H9 (cell line): ENCODE measurements around the gene ZNF426. TPM values are rescaled to one million over a fixed set of nuclear protein-coding genes. Genes with fewer than 3 reads are reported as not detected.

ENCODE experiments used
- DNase-seq: peaks from one replicate; pipeline ENCODE4 v3.0.0-alpha.2; 2017
- H2AFZ ChIP-seq: one replicate; pipeline ENCODE4 v1.6.1; 2013; ENCODE audit warnings: mild to moderate bottlenecking, low read length, control low read depth, moderate library complexity
- H2AK5ac ChIP-seq: 2 replicates; pipeline ENCODE4 v1.6.1; 2013; ENCODE audit warnings: low read length, control low read depth, mixed read lengths; ENCODE audit not compliant: insufficient read length
- H2BK120ac ChIP-seq: one replicate; pipeline ENCODE4 v1.6.1; 2013; ENCODE audit warnings: low read depth, mild to moderate bottlenecking, low read length, control low read depth, inconsistent platforms; ENCODE audit not compliant: poor library complexity, severe bottlenecking
- H2BK12ac ChIP-seq: 2 replicates; pipeline ENCODE4 v1.6.1; 2013; ENCODE audit warnings: low read length, control low read depth, mixed read lengths, low read depth; ENCODE audit not compliant: insufficient read length
- H2BK15ac ChIP-seq: 2 replicates; pipeline ENCODE4 v1.6.1; 2013; ENCODE audit warnings: low read depth, low read length, control low read depth
- H2BK20ac ChIP-seq: one replicate; pipeline ENCODE4 v1.6.1; 2013; ENCODE audit warnings: low read depth, mild to moderate bottlenecking, low read length, control low read depth, inconsistent platforms; ENCODE audit not compliant: poor library complexity, severe bottlenecking
- H2BK5ac ChIP-seq: 2 replicates; pipeline ENCODE4 v1.6.1; 2013; ENCODE audit warnings: low read length, control low read depth, mixed read lengths; ENCODE audit not compliant: insufficient read length
- H3K14ac ChIP-seq: 2 replicates; pipeline ENCODE4 v1.6.1; 2013; ENCODE audit warnings: low read length, control low read depth; ENCODE audit not compliant: insufficient read depth
- H3K18ac ChIP-seq: 2 replicates; pipeline ENCODE4 v1.6.1; 2013; ENCODE audit warnings: low read depth, mild to moderate bottlenecking, mixed read lengths, low read length, control low read depth; ENCODE audit not compliant: insufficient read length
- H3K23ac ChIP-seq: 2 replicates; pipeline ENCODE4 v1.6.1; 2013; ENCODE audit warnings: low read length, control low read depth, mixed read lengths, low read depth; ENCODE audit not compliant: insufficient read length
- H3K23me2 ChIP-seq: 2 replicates; pipeline ENCODE4 v1.6.1; 2013; ENCODE audit warnings: low read depth, mild to moderate bottlenecking, mixed read lengths, low read length, control low read depth; ENCODE audit not compliant: insufficient read length, poor library complexity, severe bottlenecking
- H3K27ac ChIP-seq: 2 replicates; pipeline ENCODE4 v1.5.1; 2013; ENCODE audit warnings: low read length, control low read depth, mixed read lengths, low read depth; ENCODE audit not compliant: insufficient read length
- H3K27me3 ChIP-seq: 2 replicates; pipeline ENCODE4 v1.6.1; 2013; ENCODE audit warnings: low read length, control low read depth, inconsistent platforms; ENCODE audit not compliant: insufficient read depth
- H3K4ac ChIP-seq: 2 replicates; pipeline ENCODE4 v1.6.1; 2013; ENCODE audit warnings: low read depth, mild to moderate bottlenecking, control low read depth, inconsistent platforms, low read length, moderate library complexity
- H3K4me1 ChIP-seq: 2 replicates; pipeline ENCODE4 v1.6.1; 2013; ENCODE audit warnings: low read length, control low read depth, inconsistent platforms; ENCODE audit not compliant: insufficient read depth
- H3K4me2 ChIP-seq: 2 replicates; pipeline ENCODE4 v1.6.1; 2013; ENCODE audit warnings: low read length, control low read depth, mixed read lengths; ENCODE audit not compliant: insufficient read length, insufficient read depth
- H3K56ac ChIP-seq: 2 replicates; pipeline ENCODE4 v1.6.1; 2013; ENCODE audit warnings: low read depth, mild to moderate bottlenecking, mixed read lengths, low read length, control low read depth; ENCODE audit not compliant: insufficient read length
- H3K79me1 ChIP-seq: 2 replicates; pipeline ENCODE4 v1.6.1; 2013; ENCODE audit warnings: low read depth, mild to moderate bottlenecking, moderate library complexity, low read length, control low read depth, inconsistent platforms; ENCODE audit not compliant: insufficient read depth, poor library complexity, severe bottlenecking
- H3K79me2 ChIP-seq: 2 replicates; pipeline ENCODE4 v1.6.1; 2013; ENCODE audit warnings: low read length, control low read depth, inconsistent platforms; ENCODE audit not compliant: insufficient read depth
- H3K9ac ChIP-seq: 2 replicates; pipeline ENCODE4 v1.6.1; 2013; ENCODE audit warnings: low read length, control low read depth, mixed read lengths; ENCODE audit not compliant: insufficient read length; ENCODE audit errors: extremely low read depth
- H3K9me3 ChIP-seq: one replicate; pipeline ENCODE4 v1.6.1; 2013; ENCODE audit warnings: low read depth, low read length, inconsistent platforms; ENCODE audit not compliant: control insufficient read depth
- H3T11ph ChIP-seq: one replicate; pipeline ENCODE4 v1.6.1; 2013; ENCODE audit warnings: mild to moderate bottlenecking, low read length, control low read depth, inconsistent platforms
- H4K20me1 ChIP-seq: one replicate; pipeline ENCODE4 v1.6.1; 2013; ENCODE audit not compliant: control insufficient read depth, insufficient read length, insufficient read depth
- H4K5ac ChIP-seq: 2 replicates; pipeline ENCODE4 v1.6.1; 2013; ENCODE audit warnings: low read depth, mild to moderate bottlenecking, mixed read lengths, low read length, control low read depth; ENCODE audit not compliant: insufficient read length
- H4K8ac ChIP-seq: replicated peaks from 2 replicates; pipeline ENCODE4 v1.6.1; 2013; ENCODE audit warnings: low read length, control low read depth, mixed read lengths, low read depth; ENCODE audit not compliant: insufficient read length
- H4K91ac ChIP-seq: 2 replicates; pipeline ENCODE4 v1.6.1; 2013; ENCODE audit warnings: low read depth, mild to moderate bottlenecking, moderate library complexity, mixed read lengths, low read length, control low read depth; ENCODE audit not compliant: insufficient read length
- H3K27ac Mint-ChIP-seq, 3 experiments: 2 replicates in 2 of 3; 3 replicates in 1 of 3; pipeline ENCODE4 v1.8.0; 2020 to 2021; ENCODE audit warnings: mixed read lengths in 3 of 3, mild to moderate bottlenecking in 1 of 3, moderate library complexity in 1 of 3
- H3K27me3 Mint-ChIP-seq: 2 replicates; pipeline ENCODE4 v1.8.0; 2021; ENCODE audit warnings: low read depth, mild to moderate bottlenecking, moderate library complexity, mixed read lengths
- H3K36me3 Mint-ChIP-seq, 3 experiments: 2 replicates in 2 of 3; 3 replicates in 1 of 3; pipeline ENCODE4 v1.8.0; 2020 to 2021; ENCODE audit warnings: low read depth in 3 of 3, mixed read lengths in 3 of 3; ENCODE audit not compliant: insufficient read depth in 1 of 3
- H3K4me1 Mint-ChIP-seq, 2 experiments: 2 replicates each; pipeline ENCODE4 v1.8.0; 2020; ENCODE audit warnings: mixed read lengths in 2 of 2
- H3K4me3 Mint-ChIP-seq, 2 experiments: 2 replicates in 1 of 2; 3 replicates in 1 of 2; pipeline ENCODE4 v1.8.0; 2020 to 2021; ENCODE audit warnings: mild to moderate bottlenecking in 2 of 2, mixed read lengths in 2 of 2, moderate library complexity in 1 of 2
- H3K9me3 Mint-ChIP-seq, 2 experiments: 2 replicates in 1 of 2; 3 replicates in 1 of 2; pipeline ENCODE4 v1.8.0; 2020; ENCODE audit warnings: mild to moderate bottlenecking in 2 of 2, mixed read lengths in 2 of 2, moderate library complexity in 1 of 2
- WGBS: extraction: QIAGEN DNeasy Blood & Tissue Kit; methylation state at CpG from one replicate; pipeline ENCODE4 v1.1.7; 2013; ENCODE audit warnings: missing lambda C conversion rate, low lambda C conversion rate, mixed read lengths; ENCODE audit not compliant: insufficient read length; ENCODE audit errors: extremely low coverage; 5-methylcytosine and 5-hydroxymethylcytosine counted together
- total RNA-seq: library from RNA; stranded (reverse); gene quantifications from 2 replicates; pipeline ENCODE4 v1.2.1, GENCODE V29; 2021
- TF ChIP-seq, protein P1 (sequence below): fragments of 200-600 bp; sonication (generic); conservative IDR thresholded peaks from 3 replicates; pipeline ENCODE4 v1.8.0; 2021; ENCODE audit warnings: antibody characterized with exemption, mild to moderate bottlenecking

The ZNF426 gene
- total RNA-seq, 1 experiment from 2014 or later, result 29.4 TPM

- Histone ChIP-seq H2AK5ac (no peak overlapping the region), H3K23ac (no peak overlapping the region), H2BK12ac (no peak overlapping the region), H3K9ac (no peak overlapping the region), H3K27me3 (no peaks in the 10 kb centered on the region), H4K5ac (no peak overlapping the region), H3K27ac (no peak overlapping the region), H3K79me1 (no peaks in the 10 kb centered on the region), H3T11ph (no peak overlapping the region), H4K8ac (no peak overlapping the region), H4K91ac (no peak overlapping the region), H3K9me3 (peaks cover 39% of the 10 kb centered on the region), H3K4me2 (no peak overlapping the region), H2BK5ac (no peak overlapping the region), H2BK20ac (no peak overlapping the region), H3K4me1 (no peaks in the 10 kb centered on the region), H3K23me2 (peaks cover 4% of the 10 kb centered on the region), H2BK15ac (no peak overlapping the region), H4K20me1 (no peaks in the 10 kb centered on the region), H2AFZ (no peak overlapping the region), H3K79me2 (peaks cover 6% of the 10 kb centered on the region; the same call in 1 of the 2 replicates), H3K18ac (no peak overlapping the region), H3K14ac (no peak overlapping the region), H3K56ac (no peak overlapping the region), H3K4ac (no peak overlapping the region), H2BK120ac (no peak overlapping the region)
- peaks cover 0 to 4% of the 10 kb centered on the region in 2 experiments; a peak in 1 of 4 replicates for H3K4me1 Mint-ChIP-seq
- H3K36me3 Mint-ChIP-seq, result peaks cover 67 to 74% (median 70%) of the 10 kb centered on the region in 3 experiments
- TF ChIP-seq, protein P1, sequence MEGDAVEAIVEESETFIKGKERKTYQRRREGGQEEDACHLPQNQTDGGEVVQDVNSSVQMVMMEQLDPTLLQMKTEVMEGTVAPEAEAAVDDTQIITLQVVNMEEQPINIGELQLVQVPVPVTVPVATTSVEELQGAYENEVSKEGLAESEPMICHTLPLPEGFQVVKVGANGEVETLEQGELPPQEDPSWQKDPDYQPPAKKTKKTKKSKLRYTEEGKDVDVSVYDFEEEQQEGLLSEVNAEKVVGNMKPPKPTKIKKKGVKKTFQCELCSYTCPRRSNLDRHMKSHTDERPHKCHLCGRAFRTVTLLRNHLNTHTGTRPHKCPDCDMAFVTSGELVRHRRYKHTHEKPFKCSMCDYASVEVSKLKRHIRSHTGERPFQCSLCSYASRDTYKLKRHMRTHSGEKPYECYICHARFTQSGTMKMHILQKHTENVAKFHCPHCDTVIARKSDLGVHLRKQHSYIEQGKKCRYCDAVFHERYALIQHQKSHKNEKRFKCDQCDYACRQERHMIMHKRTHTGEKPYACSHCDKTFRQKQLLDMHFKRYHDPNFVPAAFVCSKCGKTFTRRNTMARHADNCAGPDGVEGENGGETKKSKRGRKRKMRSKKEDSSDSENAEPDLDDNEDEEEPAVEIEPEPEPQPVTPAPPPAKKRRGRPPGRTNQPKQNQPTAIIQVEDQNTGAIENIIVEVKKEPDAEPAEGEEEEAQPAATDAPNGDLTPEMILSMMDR, result no peak
- H3K27ac Mint-ChIP-seq, result no peak overlapping the region
- peak overlapping the region in 1 of 2 experiments; percentile 35; a peak in 2 of 5 replicates for H3K4me3 Mint-ChIP-seq
- no peak for DNase-seq
- H3K27me3 Mint-ChIP-seq, result peaks cover 6% of the 10 kb centered on the region; the same call in 1 of the 2 replicates
- peaks cover 71 to 85% of the 10 kb centered on the region in 2 experiments for H3K9me3 Mint-ChIP-seq
- no CpG with 5 or more reads among the region's 4 CpGs for WGBS
Measured at GRCh38 chr19:9535934-9536333, 2.5 kb downstream of the ZNF426 start.
